Measurements from ENCODE around the gene IL1F10. TPM values are rescaled to one million over a fixed set of nuclear protein-coding genes. Genes with fewer than 3 reads are reported as not detected.

Gene IL1F10
- total and polyA plus RNA-seq, 8 donors, result not detected

- Histone ChIP-seq H3K27me3 (no peaks in the 10 kb centered on the region), H3K27ac (no peak overlapping the region), H3K36me3 (no peaks in the 10 kb centered on the region), H3K4me1 (no peaks in the 10 kb centered on the region), H3K4me3 (no peak overlapping the region), H3K9me3 (peaks cover 0 to 17% (median 12%) of the 10 kb centered on the region in 4 donors)
- DNase-seq, result no peak
- 34 to 62% (median 53%) methylated on average over 3 of the region's 3 CpGs for WGBS, 5 donors
- intact Hi-C loops (cut with DNase I; ENCODE audit: low total_unique reads), result no loop called here
- TF ChIP-seq, protein P1, sequence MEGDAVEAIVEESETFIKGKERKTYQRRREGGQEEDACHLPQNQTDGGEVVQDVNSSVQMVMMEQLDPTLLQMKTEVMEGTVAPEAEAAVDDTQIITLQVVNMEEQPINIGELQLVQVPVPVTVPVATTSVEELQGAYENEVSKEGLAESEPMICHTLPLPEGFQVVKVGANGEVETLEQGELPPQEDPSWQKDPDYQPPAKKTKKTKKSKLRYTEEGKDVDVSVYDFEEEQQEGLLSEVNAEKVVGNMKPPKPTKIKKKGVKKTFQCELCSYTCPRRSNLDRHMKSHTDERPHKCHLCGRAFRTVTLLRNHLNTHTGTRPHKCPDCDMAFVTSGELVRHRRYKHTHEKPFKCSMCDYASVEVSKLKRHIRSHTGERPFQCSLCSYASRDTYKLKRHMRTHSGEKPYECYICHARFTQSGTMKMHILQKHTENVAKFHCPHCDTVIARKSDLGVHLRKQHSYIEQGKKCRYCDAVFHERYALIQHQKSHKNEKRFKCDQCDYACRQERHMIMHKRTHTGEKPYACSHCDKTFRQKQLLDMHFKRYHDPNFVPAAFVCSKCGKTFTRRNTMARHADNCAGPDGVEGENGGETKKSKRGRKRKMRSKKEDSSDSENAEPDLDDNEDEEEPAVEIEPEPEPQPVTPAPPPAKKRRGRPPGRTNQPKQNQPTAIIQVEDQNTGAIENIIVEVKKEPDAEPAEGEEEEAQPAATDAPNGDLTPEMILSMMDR (IDR thresholded peaks at IDR 0.05), result no peak
- TF ChIP-seq EP300 (IDR thresholded peaks at IDR 0.05), result no peak
- TF ChIP-seq POLR2AphosphoS5 (IDR thresholded peaks at IDR 0.05), result no peak
- no peak for TF ChIP-seq POLR2A (IDR thresholded peaks at IDR 0.05)
These were observed 14.1 kb upstream of the IL1F10 start for GRCh38 chr2:113053666-113054065.

- intact Hi-C loops (cut with DNase I; ENCODE audit: low total_unique reads), result no loop called here
- Histone ChIP-seq H3K27me3 (no peaks in the 10 kb centered on the region), H3K27ac (no peak overlapping the region), H3K36me3 (no peaks in the 10 kb centered on the region), H3K4me1 (no peaks in the 10 kb centered on the region), H3K9me3 (peaks cover 0 to 17% (median 12%) of the 10 kb centered on the region in 4 donors), H3K4me3 (no peak overlapping the region)
- TF ChIP-seq EP300 (IDR thresholded peaks at IDR 0.05), result no peak
- no peak for TF ChIP-seq POLR2A (IDR thresholded peaks at IDR 0.05)
- TF ChIP-seq, protein P1 (IDR thresholded peaks at IDR 0.05), result no peak
- no peak for DNase-seq
These were observed 13.7 kb upstream of the IL1F10 start for GRCh38 chr2:113054066-113054465.

DNA sequence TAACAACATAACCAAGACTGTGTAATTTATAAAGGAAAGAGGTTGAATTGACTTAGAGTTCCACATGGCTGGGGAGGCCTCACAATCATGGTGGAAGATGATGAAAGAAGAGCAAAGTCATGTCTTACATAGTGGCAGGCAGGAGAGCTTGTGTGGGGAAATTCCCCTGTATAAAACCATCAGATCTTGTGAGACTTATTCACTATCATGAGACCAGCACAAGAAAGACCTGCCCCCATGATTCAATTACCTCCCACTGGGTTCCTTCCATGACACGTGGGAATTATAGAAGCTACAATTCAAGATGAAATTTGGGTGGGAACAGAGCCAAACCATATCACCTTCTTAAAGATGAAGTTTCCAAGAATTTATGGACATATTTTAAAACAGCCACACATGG is 11.2 kb upstream of the IL1F10 start:
- no peak overlapping the region for H3K4me3 ChIP-seq
- peaks cover 0 to 13% (median 9%) of the 10 kb centered on the region in 4 donors for H3K9me3 ChIP-seq
- H3K27ac ChIP-seq, result no peak overlapping the region
- WGBS, 5 donors, result 53 to 89% (median 70%) methylated on average over 1 of the region's 1 CpG
- no peaks in the 10 kb centered on the region for H3K4me1 ChIP-seq
- TF ChIP-seq POLR2AphosphoS5 (IDR thresholded peaks at IDR 0.05), result no peak
- no peak for TF ChIP-seq EP300 (IDR thresholded peaks at IDR 0.05)
- TF ChIP-seq POLR2A (IDR thresholded peaks at IDR 0.05), result no peak
- TF ChIP-seq, protein P1 (IDR thresholded peaks at IDR 0.05), result no peak
- no peaks in the 10 kb centered on the region for H3K27me3 ChIP-seq
- DNase-seq, result no peak
- no peaks in the 10 kb centered on the region for H3K36me3 ChIP-seq
- intact Hi-C loops (cut with DNase I; ENCODE audit: low total_unique reads), result no loop called here

DNA sequence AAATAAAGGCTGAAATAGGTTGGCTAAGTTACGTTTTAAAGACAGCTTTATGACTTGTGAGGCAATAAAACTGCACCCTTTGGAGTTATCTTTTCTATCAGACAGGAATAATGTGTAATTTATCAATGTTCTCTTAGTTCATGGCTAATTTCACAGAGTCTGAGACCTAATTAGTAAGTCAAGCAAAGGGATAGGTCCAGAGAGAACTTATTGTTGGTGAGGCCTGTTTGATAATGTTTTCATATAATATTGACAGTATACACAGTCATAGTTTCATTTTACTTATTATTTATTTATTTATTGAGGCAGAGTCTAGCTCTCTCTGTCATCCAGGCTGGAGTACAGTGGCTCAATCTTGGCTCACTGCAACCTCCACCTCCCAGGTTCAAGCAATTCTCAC is 10.7 kb upstream of the IL1F10 start:
- Histone ChIP-seq H3K9me3 (peaks cover 0 to 13% (median 9%) of the 10 kb centered on the region in 4 donors), H3K4me1 (no peaks in the 10 kb centered on the region), H3K4me3 (no peak overlapping the region), H3K27me3 (peaks cover 0 to 4% (median 0%) of the 10 kb centered on the region in 3 donors), H3K36me3 (no peaks in the 10 kb centered on the region), H3K27ac (no peak overlapping the region)
- DNase-seq, result no peak
- 74 to 94% (median 82%) methylated on average over 1 of the region's 1 CpG for WGBS, 5 donors
- intact Hi-C loops (cut with DNase I; ENCODE audit: low total_unique reads), result no loop called here
- TF ChIP-seq, protein P1 (IDR thresholded peaks at IDR 0.05), result no peak
- TF ChIP-seq EP300 (IDR thresholded peaks at IDR 0.05), result no peak
- TF ChIP-seq POLR2AphosphoS5 (IDR thresholded peaks at IDR 0.05), result no peak
- TF ChIP-seq POLR2A (IDR thresholded peaks at IDR 0.05), result no peak
